ELF-1 (cell line): ENCODE results near the gene PLXNB1.
"Not testable (repeated sequence)": the region's sequence is repeated elsewhere in the genome, so short reads cannot be mapped to it uniquely, and the experiment has no call there.

Source experiments
- DNase-seq: peaks from one replicate; pipeline ENCODE4 v3.0.0-alpha.2; 2016; ENCODE audit warnings: low read depth, low spot score

PLXNB1 gene

GRCh38 chr3:48429960-48430707 is at the start of gene PLXNB1:
TSS of gene PLXNB1 (minus strand) at chr3:48430086. CDS start at chr3:48424611, 5,475 bp downstream.
- DNase-seq, result peak; percentile 79

- no peak for DNase-seq
These were observed 49.0 kb upstream of the PLXNB1 start for GRCh38 chr3:48478626-48479555.

GRCh38 chr3:48477959-48478520 is 48.2 kb upstream of the PLXNB1 start:
- no peak for DNase-seq

GRCh38 chr3:48476426-48477053 is 46.7 kb upstream of the PLXNB1 start:
- no peak for DNase-seq

GRCh38 chr3:48475188-48475587 is 45.3 kb upstream of the PLXNB1 start:
- peak; percentile 46 for DNase-seq

GRCh38 chr3:48474619-48475018 is 44.7 kb upstream of the PLXNB1 start:
- DNase-seq, result peak; percentile 96

- not testable (repeated sequence) for DNase-seq
These were observed 44.1 kb upstream of the PLXNB1 start for GRCh38 chr3:48474031-48474430.

GRCh38 chr3:48473617-48473952 is 43.7 kb upstream of the PLXNB1 start:
- no peak for DNase-seq

GRCh38 chr3:48472923-48473616 is 43.2 kb upstream of the PLXNB1 start:
- peak; percentile 97 for DNase-seq

- DNase-seq, result no peak
These were observed 42.7 kb upstream of the PLXNB1 start for GRCh38 chr3:48472673-48472922.

- peak; percentile 59 for DNase-seq
These were observed 40.4 kb upstream of the PLXNB1 start for GRCh38 chr3:48470286-48470685.

GRCh38 chr3:48469046-48469915 is 39.4 kb upstream of the PLXNB1 start:
- no peak for DNase-seq

- no peak for DNase-seq
These were observed 38.4 kb upstream of the PLXNB1 start for GRCh38 chr3:48468329-48468731.

GRCh38 chr3:48467473-48468267 is 37.8 kb upstream of the PLXNB1 start:
- no peak for DNase-seq

GRCh38 chr3:48467110-48467454 is 37.2 kb upstream of the PLXNB1 start:
- no peak for DNase-seq

- DNase-seq, result no peak
These were observed 36.7 kb upstream of the PLXNB1 start for GRCh38 chr3:48466386-48467109.

- peak; percentile 100 for DNase-seq
These were observed 35.9 kb upstream of the PLXNB1 start for GRCh38 chr3:48465531-48466378.

- DNase-seq, result no peak
These were observed 35.3 kb upstream of the PLXNB1 start for GRCh38 chr3:48465237-48465530.
